Choroid plexus epithelial cell (primary cell): ENCODE results near the gene H3-3A.

Experiments
- DNase-seq: peaks from one replicate; pipeline ENCODE4 v3.0.0-alpha.2; 2010; ENCODE audit warnings: low read depth
- H3K4me3 ChIP-seq: 2 replicates; pipeline ENCODE4 v1.5.1; 2011; ENCODE audit warnings: low read depth, mild to moderate bottlenecking, control low read depth, low read length, moderate library complexity
- TF ChIP-seq, protein P1 (sequence below): conservative IDR thresholded peaks from 2 replicates; pipeline ENCODE4 v1.5.1; 2011; ENCODE audit warnings: low read depth, mild to moderate bottlenecking, control low read depth, inconsistent platforms, low read length, moderate library complexity

The H3-3A gene

DNA sequence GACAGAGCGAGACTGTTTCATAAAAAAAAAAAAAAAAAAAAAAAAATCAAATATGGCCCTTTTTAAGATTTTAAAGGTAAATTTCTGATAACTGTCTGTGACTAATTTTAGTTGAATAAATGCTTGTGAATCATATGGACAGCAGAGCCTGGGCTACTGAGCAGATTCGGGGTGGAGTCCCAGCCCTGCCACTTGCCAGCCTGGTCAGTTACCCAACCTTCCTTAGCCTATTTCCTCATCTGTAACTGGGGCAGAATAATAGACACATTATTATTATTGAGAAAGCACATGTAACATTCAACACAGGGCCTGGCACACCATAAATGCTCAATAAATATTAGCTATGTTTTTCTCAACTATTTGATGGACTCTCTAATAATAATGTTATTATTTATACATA, 11.2 kb upstream of the H3-3A start:
- no peak for DNase-seq
- H3K4me3 ChIP-seq: no peak overlapping the region
- TF ChIP-seq, protein P1, sequence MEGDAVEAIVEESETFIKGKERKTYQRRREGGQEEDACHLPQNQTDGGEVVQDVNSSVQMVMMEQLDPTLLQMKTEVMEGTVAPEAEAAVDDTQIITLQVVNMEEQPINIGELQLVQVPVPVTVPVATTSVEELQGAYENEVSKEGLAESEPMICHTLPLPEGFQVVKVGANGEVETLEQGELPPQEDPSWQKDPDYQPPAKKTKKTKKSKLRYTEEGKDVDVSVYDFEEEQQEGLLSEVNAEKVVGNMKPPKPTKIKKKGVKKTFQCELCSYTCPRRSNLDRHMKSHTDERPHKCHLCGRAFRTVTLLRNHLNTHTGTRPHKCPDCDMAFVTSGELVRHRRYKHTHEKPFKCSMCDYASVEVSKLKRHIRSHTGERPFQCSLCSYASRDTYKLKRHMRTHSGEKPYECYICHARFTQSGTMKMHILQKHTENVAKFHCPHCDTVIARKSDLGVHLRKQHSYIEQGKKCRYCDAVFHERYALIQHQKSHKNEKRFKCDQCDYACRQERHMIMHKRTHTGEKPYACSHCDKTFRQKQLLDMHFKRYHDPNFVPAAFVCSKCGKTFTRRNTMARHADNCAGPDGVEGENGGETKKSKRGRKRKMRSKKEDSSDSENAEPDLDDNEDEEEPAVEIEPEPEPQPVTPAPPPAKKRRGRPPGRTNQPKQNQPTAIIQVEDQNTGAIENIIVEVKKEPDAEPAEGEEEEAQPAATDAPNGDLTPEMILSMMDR: no peak

DNA sequence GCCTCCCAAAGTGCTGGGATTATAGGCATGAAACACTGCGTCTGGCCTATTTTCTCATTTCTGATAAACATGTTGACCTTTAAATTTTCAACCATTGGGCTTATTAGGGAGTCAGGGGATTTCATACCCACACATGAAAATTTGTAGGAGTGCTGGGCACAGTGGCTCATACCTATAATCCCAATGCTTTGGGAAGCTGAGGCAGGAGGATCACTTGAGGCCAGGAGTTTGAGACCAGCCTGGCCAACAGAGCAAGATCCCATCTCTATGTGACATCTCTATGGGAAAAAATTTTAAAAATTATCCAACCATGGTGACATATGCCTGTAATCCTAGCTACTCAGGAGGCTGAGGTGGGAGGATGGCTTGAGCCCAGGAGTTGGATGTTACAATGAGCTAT, 10.5 kb upstream of the H3-3A start:
- TF ChIP-seq, protein P1: no peak
- no peak for DNase-seq
- no peak overlapping the region for H3K4me3 ChIP-seq

DNA sequence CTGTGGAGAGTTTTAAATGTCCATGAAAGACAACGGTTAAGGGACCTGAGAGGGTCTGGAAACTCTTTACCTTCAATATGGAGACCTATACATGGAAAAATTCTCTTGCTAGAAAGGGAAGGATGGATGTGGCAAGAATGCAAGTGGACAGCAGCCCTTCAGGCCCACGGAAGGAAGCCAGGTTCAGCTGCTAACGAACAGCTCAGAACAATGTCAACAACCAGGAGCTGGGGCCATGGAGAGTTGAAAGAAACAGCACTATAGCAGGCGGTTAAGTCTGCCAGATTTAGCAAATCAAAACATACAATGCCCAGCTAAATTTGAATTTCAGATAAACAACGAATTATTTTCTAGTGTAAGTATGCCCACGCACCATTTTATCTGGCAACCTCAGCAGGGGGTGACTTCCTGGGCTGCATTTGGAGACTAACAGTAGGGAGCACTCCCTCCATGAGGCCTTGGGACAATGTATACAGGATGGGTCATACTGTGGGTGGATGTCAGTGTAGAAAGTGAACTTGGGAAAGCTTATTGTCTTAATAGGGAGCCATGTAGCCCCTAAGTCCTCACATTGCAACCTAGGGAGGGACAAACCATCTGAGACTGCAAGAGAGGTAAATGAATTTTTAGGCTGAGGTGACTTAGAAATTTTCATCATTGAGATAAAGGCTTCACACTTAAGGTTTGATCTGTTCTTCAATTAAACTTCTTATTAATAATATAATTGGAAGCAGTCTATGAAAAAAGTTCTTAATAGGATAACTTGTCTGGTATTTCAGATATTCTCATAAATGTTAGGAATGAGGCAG, 7.8 kb upstream of the H3-3A start:
- TF ChIP-seq, protein P1: no peak
- H3K4me3 ChIP-seq: no peak overlapping the region
- DNase-seq: peak; percentile 74

DNA sequence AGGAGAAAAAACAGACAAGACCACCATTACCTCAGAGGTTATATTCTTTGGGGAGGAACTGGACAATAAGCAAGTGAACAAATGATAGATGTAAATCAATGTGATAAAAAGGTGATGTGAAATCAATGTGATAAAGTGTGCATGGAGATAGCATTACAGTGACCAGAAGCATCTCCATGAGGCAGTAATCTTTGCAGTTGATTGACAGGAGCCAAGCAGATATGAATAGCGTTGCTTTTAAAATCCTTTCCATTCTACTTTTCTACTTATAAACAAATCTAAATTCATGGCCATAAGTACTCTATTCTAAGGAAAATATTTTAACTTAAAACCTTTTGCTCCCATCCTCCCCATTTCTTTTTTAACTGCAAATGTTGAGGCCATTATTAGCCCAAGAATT, 2.8 kb upstream of the H3-3A start:
- TF ChIP-seq, protein P1: no peak
- DNase-seq: no peak

DNA sequence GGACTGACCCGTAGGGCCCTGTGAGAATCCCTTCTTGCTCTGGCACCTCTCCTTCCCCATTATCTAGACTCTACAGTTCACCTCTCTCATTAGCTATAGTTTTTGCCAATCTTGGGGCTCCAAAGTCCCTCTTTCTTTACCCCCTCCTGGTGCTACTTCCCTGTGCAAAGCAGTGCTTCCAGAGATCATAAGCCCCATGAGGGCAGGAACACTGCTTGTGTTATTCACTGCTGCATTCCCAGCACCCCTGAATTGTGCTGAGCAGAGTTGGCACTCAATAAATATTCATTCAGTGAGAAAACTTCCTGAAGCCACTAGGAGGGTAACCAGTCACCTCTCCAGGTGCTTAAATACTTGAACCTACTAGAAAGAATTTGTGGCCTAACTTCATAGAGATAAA, 2.1 kb upstream of the H3-3A start:
- DNase-seq: no peak
- H3K4me3 ChIP-seq: no peak overlapping the region
- TF ChIP-seq, protein P1: no peak

More for the DNA sequence above, 2.8 kb upstream of the H3-3A start:
- no peak overlapping the region for H3K4me3 ChIP-seq

DNA sequence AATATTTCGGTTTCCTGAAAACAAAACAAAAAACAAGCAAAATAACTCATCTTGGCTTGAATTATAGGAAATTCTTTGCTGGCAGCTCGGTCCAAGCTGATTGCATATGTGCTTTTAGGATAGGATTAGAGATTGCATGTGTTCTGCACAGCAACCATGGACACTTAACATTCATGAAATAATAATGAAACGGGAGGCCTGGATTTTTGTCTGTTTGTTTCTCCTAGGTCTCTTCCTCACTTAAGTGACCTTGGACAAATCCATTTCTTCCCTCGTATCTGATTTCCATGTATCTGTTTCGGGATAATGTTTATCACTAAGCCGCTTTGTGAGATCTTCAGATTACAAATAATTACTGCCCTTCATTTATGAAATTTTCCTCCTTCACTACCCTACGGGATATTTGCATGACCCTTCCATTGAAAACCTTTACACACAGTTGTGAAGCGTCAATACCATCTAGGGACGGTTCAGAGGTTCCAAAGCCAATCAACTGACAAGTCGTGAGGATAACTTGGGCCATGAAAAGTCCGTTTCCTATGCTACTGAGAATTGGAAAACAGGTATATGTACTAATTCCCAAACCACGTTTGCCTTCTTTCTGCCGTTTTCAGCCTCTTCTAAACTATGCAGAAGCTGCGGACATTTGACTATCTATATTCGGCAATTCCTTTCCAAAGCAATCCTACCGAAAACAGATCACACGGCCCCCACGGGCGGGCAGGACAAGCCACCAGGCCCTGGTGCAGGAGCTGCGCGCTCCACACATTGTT, 1.3 kb upstream of the H3-3A start:
- peak overlapping the region; percentile 78 for H3K4me3 ChIP-seq
- peak; percentile 11 for DNase-seq
- TF ChIP-seq, protein P1: no peak
